ENCODE results near the gene GPR149. TPM values are rescaled to one million over a fixed set of nuclear protein-coding genes. Genes with fewer than 3 reads are reported as not detected.

Gene GPR149
- total and polyA plus RNA-seq, 10 of the 15 experiments (the other 5 are each of a cell fraction or from before 2014, with no cell fraction given) = not detected

- Histone ChIP-seq H3K9me3 (replicated peaks; ENCODE audit: control insufficient read depth, insufficient read depth, low read length) (no peaks in the 10 kb centered on the region), H3K9ac (ENCODE audit: control insufficient read depth, insufficient read depth, low read length) (no peak overlapping the region), H3K4me1 (ENCODE audit: control insufficient read depth, insufficient read depth, low read length) (no peaks in the 10 kb centered on the region), H3K79me2 (ENCODE audit: control insufficient read depth, insufficient read depth, low read length) (no peaks in the 10 kb centered on the region), H3K4me2 (ENCODE audit: control insufficient read depth, insufficient read depth) (no peak overlapping the region), H3K27ac (ENCODE audit: control insufficient read depth, insufficient read depth) (no peak overlapping the region), H3K36me3 (ENCODE audit: control insufficient read depth in 2 of 2, insufficient read depth in 2 of 2, low read length in 1 of 2) (no peaks in the 10 kb centered on the region), H3K27me3 (replicated peaks in 1 of 2; ENCODE audit: control insufficient read depth in 2 of 2, insufficient read depth in 2 of 2, low read length in 1 of 2) (no peaks in the 10 kb centered on the region), H2AFZ (ENCODE audit: control insufficient read depth, low read depth, low read length) (no peak overlapping the region), H4K20me1 (ENCODE audit: control insufficient read depth, insufficient read depth) (no peaks in the 10 kb centered on the region), H3K4me3 (no peak overlapping the region)
- FAIRE-seq = no peak
- in situ Hi-C loops (cut with MboI) (no loop called here), intact Hi-C loops (cut with micrococcal nuclease; ENCODE audit: unreplicated experiment) (no loop called here)
- no peak for ATAC-seq
- DNase-seq (ENCODE audit: low read depth, low spot score) = no peak
- SMC1A ChIA-PET (ENCODE audit: uncharacterized antibody, unreplicated experiment) = interaction anchor here (0.6 kb wide), 1 partner anchor 96 kb away, joined by 3 read pairs; no protein-coding TSS in a partner anchor
- POLR2A ChIA-PET = no interaction called here
- RAD21 ChIA-PET (ENCODE audit: unreplicated experiment) = no interaction called here
- no TSS peak for BruUV-seq (replicated peaks)
- TF ChIP-seq MLLT1 (IDR thresholded peaks at IDR 0.05) (no peak), GATAD2B (conservative IDR thresholded peaks at IDR 0.05; ENCODE audit: low read depth) (no peak)
- CTCF ChIA-PET = no interaction called here
Measured at GRCh38 chr3:154364849-154365248, 65.1 kb downstream of the GPR149 start.

DNA sequence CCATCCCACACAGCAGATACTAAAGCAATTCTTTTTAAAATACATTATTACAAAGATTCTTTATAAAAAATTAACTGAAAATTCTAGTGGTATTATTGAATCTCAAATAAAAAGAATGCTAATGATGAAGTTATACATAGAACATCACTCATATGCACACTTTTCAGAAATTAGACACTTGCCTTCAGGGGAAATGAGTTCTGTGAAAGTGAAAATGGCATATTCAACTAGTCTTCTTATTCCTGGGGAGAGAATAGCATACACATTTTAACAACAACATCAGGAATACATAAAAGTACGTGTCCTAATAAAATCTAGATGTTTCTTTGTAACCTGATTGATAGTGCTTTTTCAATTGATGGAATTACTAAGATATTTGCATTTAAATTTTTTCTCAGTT lies 68.9 kb downstream of the GPR149 start:
- ChIA-PET POLR2A (no interaction called here), SMC1A (ENCODE audit: uncharacterized antibody, unreplicated experiment) (no interaction called here)

More for the DNA sequence above, 68.9 kb downstream of the GPR149 start:
- H3K9me3 ChIP-seq (replicated peaks; ENCODE audit: control insufficient read depth, insufficient read depth, low read length) = no peaks in the 10 kb centered on the region
- intact Hi-C loops (cut with micrococcal nuclease; ENCODE audit: unreplicated experiment) = no loop called here
- H3K9ac ChIP-seq (ENCODE audit: control insufficient read depth, insufficient read depth, low read length) = no peak overlapping the region
- no peaks in the 10 kb centered on the region for H3K36me3 ChIP-seq (ENCODE audit: control insufficient read depth in 2 of 2, insufficient read depth in 2 of 2, low read length in 1 of 2)
- H4K20me1 ChIP-seq (ENCODE audit: control insufficient read depth, insufficient read depth) = no peaks in the 10 kb centered on the region
- in situ Hi-C loops (cut with MboI) = no loop called here
- BruUV-seq (replicated peaks) = no TSS peak
- H3K27me3 ChIP-seq (replicated peaks in 1 of 2; ENCODE audit: control insufficient read depth in 2 of 2, insufficient read depth in 2 of 2, low read length in 1 of 2) = no peaks in the 10 kb centered on the region
- no peak for TF ChIP-seq SMAD5 (IDR thresholded peaks at IDR 0.05; ENCODE audit: low read depth)
- no peak for TF ChIP-seq EZH2 (IDR thresholded peaks at IDR 0.05; ENCODE audit: borderline replicate concordance, control insufficient read depth, low read depth, low read length)
- no peak for TF ChIP-seq YBX1 (IDR thresholded peaks at IDR 0.05)
- no peak for TF ChIP-seq BRCA1 (IDR thresholded peaks at IDR 0.05; ENCODE audit: low read depth, low read length)
- RAD21 ChIA-PET (ENCODE audit: unreplicated experiment) = no interaction called here
- WGBS (ENCODE audit: insufficient coverage, insufficient replicate concordance, low lambda C conversion rate, missing lambda C conversion rate) = 0% methylated on average over 1 of the region's 1 CpG
- H3K79me2 ChIP-seq (ENCODE audit: control insufficient read depth, insufficient read depth, low read length) = no peaks in the 10 kb centered on the region
- no peaks in the 10 kb centered on the region for H3K4me1 ChIP-seq (ENCODE audit: control insufficient read depth, insufficient read depth, low read length)
- no peak overlapping the region for H3K27ac ChIP-seq (ENCODE audit: control insufficient read depth, insufficient read depth)
- no peak for DNase-seq (ENCODE audit: low read depth, low spot score)
- CTCF ChIA-PET = no interaction called here
- ATAC-seq = no peak
- no peak overlapping the region for H3K4me3 ChIP-seq
- no peak for FAIRE-seq
- no peak overlapping the region for H3K4me2 ChIP-seq (ENCODE audit: control insufficient read depth, insufficient read depth)
- no peak overlapping the region for H2AFZ ChIP-seq (ENCODE audit: control insufficient read depth, low read depth, low read length)
